Glutamatergic neuron (in vitro differentiated cells): ENCODE data around the gene SPEG. TPM values are rescaled to one million over a fixed set of nuclear protein-coding genes. Genes with fewer than 3 reads are reported as not detected.

Experiments used
- DNase-seq: peaks from one replicate; pipeline ENCODE4 v3.0.0; 2022
- H3K27ac Mint-ChIP-seq: one replicate; pipeline ENCODE4 v1.8.0; 2020; ENCODE audit warnings: mild to moderate bottlenecking, mixed read lengths, inconsistent platforms; ENCODE audit not compliant: unreplicated experiment
- H3K27me3 Mint-ChIP-seq: one replicate; pipeline ENCODE4 v1.8.0; 2020; ENCODE audit warnings: mild to moderate bottlenecking, moderate library complexity, mixed read lengths, inconsistent platforms; ENCODE audit not compliant: unreplicated experiment
- H3K36me3 Mint-ChIP-seq: one replicate; pipeline ENCODE4 v1.8.0; 2020; ENCODE audit warnings: mild to moderate bottlenecking, mixed read lengths, inconsistent platforms; ENCODE audit not compliant: unreplicated experiment
- H3K4me1 Mint-ChIP-seq: one replicate; pipeline ENCODE4 v1.8.0; 2020; ENCODE audit warnings: mild to moderate bottlenecking, low read depth, mixed read lengths, inconsistent platforms; ENCODE audit not compliant: unreplicated experiment
- H3K4me3 Mint-ChIP-seq: one replicate; pipeline ENCODE4 v1.8.0; 2020; ENCODE audit warnings: mild to moderate bottlenecking, mixed read lengths, inconsistent platforms; ENCODE audit not compliant: unreplicated experiment
- H3K9me3 Mint-ChIP-seq: one replicate; pipeline ENCODE4 v1.8.0; 2020; ENCODE audit warnings: mild to moderate bottlenecking, moderate library complexity, mixed read lengths, inconsistent platforms; ENCODE audit not compliant: unreplicated experiment
- total RNA-seq: library from RNA; stranded (reverse); fragmentation: NEBNext Ultra II Directional; extraction: Animal tissue kit (Norgen Biotek cat#: 25700); gene quantifications from one replicate; pipeline ENCODE4 v1.2.1, GENCODE V29; 2021; ENCODE audit not compliant: unreplicated experiment
- TF ChIP-seq, protein P1 (sequence below): fragments of 200-600 bp; sonication (generic); IDR thresholded peaks from one replicate; pipeline ENCODE4 v1.5.0; 2021; ENCODE audit not compliant: partially characterized antibody, unreplicated experiment

SPEG gene
- total RNA-seq, 1 donor from 2014 or later = 92.9 TPM

DNA sequence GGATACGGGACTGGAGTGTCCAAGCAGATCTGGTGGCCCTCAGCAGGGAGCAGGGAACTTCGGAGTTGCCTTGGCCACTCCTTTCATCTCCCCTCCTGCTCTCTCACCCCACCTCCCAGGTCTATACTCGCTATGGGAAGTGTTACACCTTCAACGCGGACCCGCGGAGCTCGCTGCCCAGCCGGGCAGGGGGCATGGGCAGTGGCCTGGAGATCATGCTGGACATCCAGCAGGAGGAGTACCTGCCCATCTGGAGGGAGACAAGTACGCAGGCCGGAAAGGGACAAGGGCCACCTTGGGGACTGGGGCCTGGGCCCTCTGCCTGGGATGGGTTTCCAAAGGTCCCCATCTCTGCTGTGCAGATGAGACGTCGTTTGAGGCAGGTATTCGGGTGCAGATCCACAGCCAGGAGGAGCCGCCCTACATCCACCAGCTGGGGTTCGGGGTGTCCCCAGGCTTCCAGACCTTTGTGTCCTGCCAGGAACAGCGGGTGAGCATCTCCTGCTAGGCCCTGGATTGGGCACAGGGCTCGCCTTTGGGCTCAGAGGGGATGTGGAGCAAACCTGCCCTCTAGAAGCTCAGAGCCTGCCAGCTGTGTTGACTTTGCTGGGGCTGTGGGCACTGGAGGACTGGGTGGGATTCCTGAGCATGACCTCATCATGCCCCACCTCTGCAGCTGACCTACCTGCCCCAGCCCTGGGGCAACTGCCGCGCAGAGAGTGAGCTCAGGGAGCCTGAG, 97.2 kb downstream of the SPEG start:
- Mint-ChIP-seq H3K27ac (no peak overlapping the region), H3K36me3 (no peaks in the 10 kb centered on the region), H3K9me3 (peaks cover 7% of the 10 kb centered on the region), H3K27me3 (peaks cover 14% of the 10 kb centered on the region), H3K4me3 (no peak overlapping the region), H3K4me1 (peaks cover 15% of the 10 kb centered on the region)
- DNase-seq = no peak
- TF ChIP-seq, protein P1, sequence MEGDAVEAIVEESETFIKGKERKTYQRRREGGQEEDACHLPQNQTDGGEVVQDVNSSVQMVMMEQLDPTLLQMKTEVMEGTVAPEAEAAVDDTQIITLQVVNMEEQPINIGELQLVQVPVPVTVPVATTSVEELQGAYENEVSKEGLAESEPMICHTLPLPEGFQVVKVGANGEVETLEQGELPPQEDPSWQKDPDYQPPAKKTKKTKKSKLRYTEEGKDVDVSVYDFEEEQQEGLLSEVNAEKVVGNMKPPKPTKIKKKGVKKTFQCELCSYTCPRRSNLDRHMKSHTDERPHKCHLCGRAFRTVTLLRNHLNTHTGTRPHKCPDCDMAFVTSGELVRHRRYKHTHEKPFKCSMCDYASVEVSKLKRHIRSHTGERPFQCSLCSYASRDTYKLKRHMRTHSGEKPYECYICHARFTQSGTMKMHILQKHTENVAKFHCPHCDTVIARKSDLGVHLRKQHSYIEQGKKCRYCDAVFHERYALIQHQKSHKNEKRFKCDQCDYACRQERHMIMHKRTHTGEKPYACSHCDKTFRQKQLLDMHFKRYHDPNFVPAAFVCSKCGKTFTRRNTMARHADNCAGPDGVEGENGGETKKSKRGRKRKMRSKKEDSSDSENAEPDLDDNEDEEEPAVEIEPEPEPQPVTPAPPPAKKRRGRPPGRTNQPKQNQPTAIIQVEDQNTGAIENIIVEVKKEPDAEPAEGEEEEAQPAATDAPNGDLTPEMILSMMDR = no peak

DNA sequence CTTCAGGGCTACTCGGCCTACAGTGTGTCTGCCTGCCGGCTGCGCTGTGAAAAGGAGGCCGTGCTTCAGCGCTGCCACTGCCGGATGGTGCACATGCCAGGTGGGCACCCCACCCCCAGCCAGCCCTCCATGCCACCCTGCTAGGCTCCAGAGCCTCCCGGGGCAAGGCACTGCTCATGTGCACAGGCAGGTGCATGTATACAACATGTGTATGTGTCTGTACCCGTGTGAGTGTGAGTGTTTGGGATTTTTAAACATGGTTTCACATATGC, 97.7 kb downstream of the SPEG start:
- Mint-ChIP-seq H3K9me3 (peaks cover 7% of the 10 kb centered on the region), H3K4me3 (no peak overlapping the region), H3K36me3 (no peaks in the 10 kb centered on the region), H3K4me1 (peaks cover 15% of the 10 kb centered on the region), H3K27ac (no peak overlapping the region), H3K27me3 (peaks cover 14% of the 10 kb centered on the region)
- no peak for DNase-seq
- TF ChIP-seq, protein P1 = no peak

DNA sequence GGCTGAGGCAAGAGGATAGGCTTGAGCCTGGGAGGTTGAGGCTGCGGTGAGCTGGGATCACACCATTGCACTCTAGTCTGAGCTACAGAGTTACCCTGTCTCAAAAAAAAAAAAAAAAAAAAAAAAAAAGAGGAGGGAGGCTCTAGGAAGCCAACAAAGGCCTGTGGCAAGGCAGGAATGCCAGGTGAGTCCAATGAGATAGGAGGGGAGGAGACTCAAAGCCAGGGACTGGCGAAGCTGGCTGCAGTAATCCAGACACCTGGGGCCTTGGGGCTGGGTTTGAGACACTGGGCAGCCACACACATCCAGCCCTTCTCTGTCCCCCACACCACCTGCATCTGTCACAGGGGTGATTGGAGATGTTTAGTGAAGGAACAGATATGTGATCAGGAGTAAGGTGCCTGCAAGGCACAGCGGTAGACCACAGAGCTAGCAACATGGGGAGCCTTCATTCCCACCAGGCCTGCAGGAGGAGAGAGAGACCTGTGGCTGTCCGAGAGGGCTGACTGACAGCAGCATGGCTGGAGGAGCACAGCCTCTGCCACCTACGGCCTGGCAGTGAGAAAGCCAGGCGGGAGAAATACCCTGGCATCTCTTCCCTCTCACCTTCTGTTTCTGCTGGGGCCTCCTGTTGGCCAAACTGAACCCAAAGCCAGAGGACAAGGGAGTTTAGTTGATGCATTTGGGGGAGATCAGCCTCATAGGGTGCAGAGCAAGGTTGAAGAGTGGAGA, 99.5 kb downstream of the SPEG start:
- H3K4me1 Mint-ChIP-seq = peaks cover 17% of the 10 kb centered on the region
- no peak overlapping the region for H3K27ac Mint-ChIP-seq
- no peak for DNase-seq
- H3K4me3 Mint-ChIP-seq = no peak overlapping the region
- H3K36me3 Mint-ChIP-seq = no peaks in the 10 kb centered on the region
- peaks cover 11% of the 10 kb centered on the region for H3K27me3 Mint-ChIP-seq
- TF ChIP-seq, protein P1 = no peak
- H3K9me3 Mint-ChIP-seq = peaks cover 9% of the 10 kb centered on the region

DNA sequence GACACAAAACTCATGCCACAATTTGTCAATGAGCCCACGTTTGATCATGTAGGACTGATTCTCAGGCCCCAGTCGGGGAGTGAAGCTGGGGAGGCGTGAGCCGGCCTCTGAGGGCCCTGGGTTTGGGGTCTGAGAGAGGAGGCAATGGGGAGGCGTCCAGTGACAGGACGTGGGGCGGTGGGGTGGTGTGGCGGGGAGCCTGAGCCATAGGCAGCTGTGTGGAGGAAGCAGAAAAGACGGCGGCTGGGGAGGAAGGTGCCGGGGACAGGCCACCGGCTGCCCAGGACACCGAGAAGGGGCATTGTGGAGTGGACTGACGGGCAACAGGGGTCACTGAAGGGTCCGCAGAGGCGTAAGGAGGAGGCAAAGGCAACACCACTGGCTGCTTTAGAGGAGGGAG, 101.8 kb downstream of the SPEG start:
- no peak overlapping the region for H3K4me3 Mint-ChIP-seq

More for the DNA sequence above, 101.8 kb downstream of the SPEG start:
- no peak overlapping the region for H3K27ac Mint-ChIP-seq
- DNase-seq = no peak
- H3K27me3 Mint-ChIP-seq = peaks cover 4% of the 10 kb centered on the region
- TF ChIP-seq, protein P1 = no peak
- H3K9me3 Mint-ChIP-seq = peaks cover 10% of the 10 kb centered on the region
- H3K4me1 Mint-ChIP-seq = peaks cover 25% of the 10 kb centered on the region
- no peaks in the 10 kb centered on the region for H3K36me3 Mint-ChIP-seq
